Liver (tissue), 3 donors: ENCODE measurements around the gene GBA3.

Source experiments
- RAD21 ChIP-seq, 2 donors: IDR thresholded peaks; 2 replicates each; pipeline ENCODE4 v1.6.1; 2016; ENCODE audit warnings: antibody characterized with exemption in 2 of 2, mild to moderate bottlenecking in 2 of 2
- TF ChIP-seq, protein P1 (sequence below): fragments of 150-350 bp; IDR thresholded peaks from 2 replicates; pipeline ENCODE4 v1.5.1; 2017; ENCODE audit warnings: improper control_type of control experiment, low read depth, low read length; ENCODE audit not compliant: missing input control
- TF ChIP-seq, protein P2 (sequence below): IDR thresholded peaks from 2 replicates; pipeline ENCODE4 v1.6.1; 2016; ENCODE audit warnings: antibody characterized with exemption, mild to moderate bottlenecking
- TF ChIP-seq, protein P3 (sequence below): IDR thresholded peaks from 2 replicates; pipeline ENCODE4 v1.6.1; 2016; ENCODE audit warnings: antibody characterized with exemption
- donor health status: healthy.
- donor health status: healthy.

DNA sequence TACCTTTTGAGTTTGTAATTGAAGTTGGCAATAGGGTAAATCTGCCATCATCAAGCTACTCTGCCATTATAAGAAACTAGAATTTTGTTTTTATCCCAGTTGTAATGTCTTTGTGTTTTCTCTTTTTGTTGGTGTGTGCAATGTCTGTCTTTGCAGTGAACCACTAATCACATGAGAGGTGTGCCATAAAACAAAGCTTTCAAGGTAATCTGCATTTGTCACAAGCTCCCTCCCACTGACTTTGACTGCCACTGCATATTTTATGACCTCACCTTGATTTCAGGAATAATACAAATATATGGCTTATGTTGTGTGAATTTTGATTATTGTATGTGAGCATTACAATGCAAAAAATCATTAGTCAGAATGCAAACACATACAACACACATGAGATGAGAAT, 9.0 kb upstream of the GBA3 start:
- TF ChIP-seq, protein P1, sequence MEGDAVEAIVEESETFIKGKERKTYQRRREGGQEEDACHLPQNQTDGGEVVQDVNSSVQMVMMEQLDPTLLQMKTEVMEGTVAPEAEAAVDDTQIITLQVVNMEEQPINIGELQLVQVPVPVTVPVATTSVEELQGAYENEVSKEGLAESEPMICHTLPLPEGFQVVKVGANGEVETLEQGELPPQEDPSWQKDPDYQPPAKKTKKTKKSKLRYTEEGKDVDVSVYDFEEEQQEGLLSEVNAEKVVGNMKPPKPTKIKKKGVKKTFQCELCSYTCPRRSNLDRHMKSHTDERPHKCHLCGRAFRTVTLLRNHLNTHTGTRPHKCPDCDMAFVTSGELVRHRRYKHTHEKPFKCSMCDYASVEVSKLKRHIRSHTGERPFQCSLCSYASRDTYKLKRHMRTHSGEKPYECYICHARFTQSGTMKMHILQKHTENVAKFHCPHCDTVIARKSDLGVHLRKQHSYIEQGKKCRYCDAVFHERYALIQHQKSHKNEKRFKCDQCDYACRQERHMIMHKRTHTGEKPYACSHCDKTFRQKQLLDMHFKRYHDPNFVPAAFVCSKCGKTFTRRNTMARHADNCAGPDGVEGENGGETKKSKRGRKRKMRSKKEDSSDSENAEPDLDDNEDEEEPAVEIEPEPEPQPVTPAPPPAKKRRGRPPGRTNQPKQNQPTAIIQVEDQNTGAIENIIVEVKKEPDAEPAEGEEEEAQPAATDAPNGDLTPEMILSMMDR = no peak
- TF ChIP-seq RAD21 (IDR thresholded peaks at IDR 0.05) = no peak
- TF ChIP-seq, protein P2, sequence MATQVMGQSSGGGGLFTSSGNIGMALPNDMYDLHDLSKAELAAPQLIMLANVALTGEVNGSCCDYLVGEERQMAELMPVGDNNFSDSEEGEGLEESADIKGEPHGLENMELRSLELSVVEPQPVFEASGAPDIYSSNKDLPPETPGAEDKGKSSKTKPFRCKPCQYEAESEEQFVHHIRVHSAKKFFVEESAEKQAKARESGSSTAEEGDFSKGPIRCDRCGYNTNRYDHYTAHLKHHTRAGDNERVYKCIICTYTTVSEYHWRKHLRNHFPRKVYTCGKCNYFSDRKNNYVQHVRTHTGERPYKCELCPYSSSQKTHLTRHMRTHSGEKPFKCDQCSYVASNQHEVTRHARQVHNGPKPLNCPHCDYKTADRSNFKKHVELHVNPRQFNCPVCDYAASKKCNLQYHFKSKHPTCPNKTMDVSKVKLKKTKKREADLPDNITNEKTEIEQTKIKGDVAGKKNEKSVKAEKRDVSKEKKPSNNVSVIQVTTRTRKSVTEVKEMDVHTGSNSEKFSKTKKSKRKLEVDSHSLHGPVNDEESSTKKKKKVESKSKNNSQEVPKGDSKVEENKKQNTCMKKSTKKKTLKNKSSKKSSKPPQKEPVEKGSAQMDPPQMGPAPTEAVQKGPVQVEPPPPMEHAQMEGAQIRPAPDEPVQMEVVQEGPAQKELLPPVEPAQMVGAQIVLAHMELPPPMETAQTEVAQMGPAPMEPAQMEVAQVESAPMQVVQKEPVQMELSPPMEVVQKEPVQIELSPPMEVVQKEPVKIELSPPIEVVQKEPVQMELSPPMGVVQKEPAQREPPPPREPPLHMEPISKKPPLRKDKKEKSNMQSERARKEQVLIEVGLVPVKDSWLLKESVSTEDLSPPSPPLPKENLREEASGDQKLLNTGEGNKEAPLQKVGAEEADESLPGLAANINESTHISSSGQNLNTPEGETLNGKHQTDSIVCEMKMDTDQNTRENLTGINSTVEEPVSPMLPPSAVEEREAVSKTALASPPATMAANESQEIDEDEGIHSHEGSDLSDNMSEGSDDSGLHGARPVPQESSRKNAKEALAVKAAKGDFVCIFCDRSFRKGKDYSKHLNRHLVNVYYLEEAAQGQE = no peak
- TF ChIP-seq, protein P3, sequence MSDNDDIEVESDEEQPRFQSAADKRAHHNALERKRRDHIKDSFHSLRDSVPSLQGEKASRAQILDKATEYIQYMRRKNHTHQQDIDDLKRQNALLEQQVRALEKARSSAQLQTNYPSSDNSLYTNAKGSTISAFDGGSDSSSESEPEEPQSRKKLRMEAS = no peak
